ENCODE data around the gene EDEM3.
"Not testable (repeated sequence)": the region's sequence is repeated elsewhere in the genome, so short reads cannot be mapped to it uniquely, and the experiment has no call there.

- TF ChIP-seq POLR2AphosphoS5 (IDR thresholded peaks at IDR 0.05); EZH2 (IDR thresholded peaks at IDR 0.05; ENCODE audit: borderline replicate concordance, insufficient read depth, low read length, poor library complexity, severe bottlenecking); CTCF (IDR thresholded peaks at IDR 0.05; ENCODE audit: poor library complexity, severe bottlenecking); MXI1 (conservative IDR thresholded peaks at IDR 0.05; ENCODE audit: poor library complexity, severe bottlenecking): not testable (repeated sequence)
Measured at GRCh38 chr1:184763520-184763919, 8.9 kb upstream of the EDEM3 start.
